Measurements from ENCODE around the gene MTG2. TPM values are rescaled to one million over a fixed set of nuclear protein-coding genes. Genes with fewer than 3 reads are reported as not detected.

MTG2 gene
- total and polyA plus RNA-seq, 2 of the 13 experiments (the other 11 are each of a cell fraction or from before 2014, with no cell fraction given), result 20.4 to 37.8 TPM

- TF ChIP-seq PATZ1 (CRISPR knock-in tag; IDR thresholded peaks at IDR 0.05) (no peak), ZNF446 (CRISPR knock-in tag; IDR thresholded peaks at IDR 0.05) (0 out of 2 replicates have a peak, but pooled peaks have one; percentile 65), ZNF598 (CRISPR knock-in tag; IDR thresholded peaks at IDR 0.05; ENCODE audit: borderline replicate concordance) (0 out of 2 replicates have a peak, but pooled peaks have one; percentile 34), ZNF20 (CRISPR knock-in tag; IDR thresholded peaks at IDR 0.05) (no peak), AHR (CRISPR knock-in tag; IDR thresholded peaks at IDR 0.05) (no peak), CAMTA2 (CRISPR knock-in tag; IDR thresholded peaks at IDR 0.05; ENCODE audit: borderline replicate concordance) (no peak), HNRNPL (IDR thresholded peaks at IDR 0.05; ENCODE audit: low read depth, low read length) (no peak), HNF4G (IDR thresholded peaks at IDR 0.05; ENCODE audit: borderline replicate concordance, low read depth, low read length) (peak; percentile 21; the same call in 1 of the 2 replicates), HNF4G (CRISPR knock-in tag; IDR thresholded peaks at IDR 0.05; ENCODE audit: borderline replicate concordance, low read depth) (no peak), ZNF232 (CRISPR knock-in tag; IDR thresholded peaks at IDR 0.05; ENCODE audit: borderline replicate concordance) (no peak), ZNF772 (CRISPR knock-in tag; IDR thresholded peaks at IDR 0.05) (no peak), KLF13 (CRISPR knock-in tag; IDR thresholded peaks at IDR 0.05) (no peak), ZNF235 (CRISPR knock-in tag; IDR thresholded peaks at IDR 0.05; ENCODE audit: borderline replicate concordance) (no peak), ZNF788 (CRISPR knock-in tag; IDR thresholded peaks at IDR 0.05; ENCODE audit: borderline replicate concordance) (no peak), JUN (CRISPR knock-in tag; IDR thresholded peaks at IDR 0.05) (no peak), GTF2F1 (IDR thresholded peaks at IDR 0.05; ENCODE audit: low read length) (no peak), ZNF260 (CRISPR knock-in tag; IDR thresholded peaks at IDR 0.05; ENCODE audit: borderline replicate concordance, low read depth) (no peak), ZNF616 (CRISPR knock-in tag; IDR thresholded peaks at IDR 0.05; ENCODE audit: low read depth) (no peak), ZNF382 (CRISPR knock-in tag; IDR thresholded peaks at IDR 0.05; ENCODE audit: borderline replicate concordance) (no peak)
- TF ChIP-seq, protein P1, sequence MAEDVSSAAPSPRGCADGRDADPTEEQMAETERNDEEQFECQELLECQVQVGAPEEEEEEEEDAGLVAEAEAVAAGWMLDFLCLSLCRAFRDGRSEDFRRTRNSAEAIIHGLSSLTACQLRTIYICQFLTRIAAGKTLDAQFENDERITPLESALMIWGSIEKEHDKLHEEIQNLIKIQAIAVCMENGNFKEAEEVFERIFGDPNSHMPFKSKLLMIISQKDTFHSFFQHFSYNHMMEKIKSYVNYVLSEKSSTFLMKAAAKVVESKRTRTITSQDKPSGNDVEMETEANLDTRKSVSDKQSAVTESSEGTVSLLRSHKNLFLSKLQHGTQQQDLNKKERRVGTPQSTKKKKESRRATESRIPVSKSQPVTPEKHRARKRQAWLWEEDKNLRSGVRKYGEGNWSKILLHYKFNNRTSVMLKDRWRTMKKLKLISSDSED (CRISPR knock-in tag; IDR thresholded peaks at IDR 0.05), result no peak
- TF ChIP-seq, protein P2, sequence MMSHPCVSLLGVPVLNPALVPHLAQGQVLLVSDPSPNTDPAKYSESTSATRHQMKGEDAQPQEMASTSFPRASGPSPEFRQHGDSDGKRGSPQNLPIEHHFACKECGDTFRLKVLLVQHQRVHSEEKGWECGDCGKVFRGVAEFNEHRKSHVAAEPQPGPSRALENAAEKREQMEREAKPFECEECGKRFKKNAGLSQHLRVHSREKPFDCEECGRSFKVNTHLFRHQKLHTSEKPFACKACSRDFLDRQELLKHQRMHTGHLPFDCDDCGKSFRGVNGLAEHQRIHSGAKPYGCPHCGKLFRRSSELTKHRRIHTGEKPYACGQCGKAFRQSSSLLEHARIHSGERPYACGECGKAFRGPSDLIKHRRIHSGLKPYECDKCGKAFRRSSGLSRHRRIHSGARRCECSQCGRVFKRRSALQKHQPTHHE (CRISPR knock-in tag; IDR thresholded peaks at IDR 0.05; ENCODE audit: borderline replicate concordance), result no peak
- TF ChIP-seq, protein P3, sequence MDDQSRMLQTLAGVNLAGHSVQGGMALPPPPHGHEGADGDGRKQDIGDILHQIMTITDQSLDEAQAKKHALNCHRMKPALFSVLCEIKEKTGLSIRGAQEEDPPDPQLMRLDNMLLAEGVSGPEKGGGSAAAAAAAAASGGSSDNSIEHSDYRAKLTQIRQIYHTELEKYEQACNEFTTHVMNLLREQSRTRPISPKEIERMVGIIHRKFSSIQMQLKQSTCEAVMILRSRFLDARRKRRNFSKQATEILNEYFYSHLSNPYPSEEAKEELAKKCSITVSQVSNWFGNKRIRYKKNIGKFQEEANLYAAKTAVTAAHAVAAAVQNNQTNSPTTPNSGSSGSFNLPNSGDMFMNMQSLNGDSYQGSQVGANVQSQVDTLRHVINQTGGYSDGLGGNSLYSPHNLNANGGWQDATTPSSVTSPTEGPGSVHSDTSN (CRISPR knock-in tag; IDR thresholded peaks at IDR 0.05; ENCODE audit: borderline replicate concordance), result no peak
Measured at GRCh38 chr20:62237514-62237800, 54.6 kb downstream of the MTG2 start (continued).

Data from HepG2 (cell line).